ENCODE measurements around the gene RRP12. TPM values are rescaled to one million over a fixed set of nuclear protein-coding genes. Genes with fewer than 3 reads are reported as not detected.

RRP12 gene
- total and polyA plus RNA-seq, 4 donors = 12.7 to 44.2 (median 21.8) TPM

DNA sequence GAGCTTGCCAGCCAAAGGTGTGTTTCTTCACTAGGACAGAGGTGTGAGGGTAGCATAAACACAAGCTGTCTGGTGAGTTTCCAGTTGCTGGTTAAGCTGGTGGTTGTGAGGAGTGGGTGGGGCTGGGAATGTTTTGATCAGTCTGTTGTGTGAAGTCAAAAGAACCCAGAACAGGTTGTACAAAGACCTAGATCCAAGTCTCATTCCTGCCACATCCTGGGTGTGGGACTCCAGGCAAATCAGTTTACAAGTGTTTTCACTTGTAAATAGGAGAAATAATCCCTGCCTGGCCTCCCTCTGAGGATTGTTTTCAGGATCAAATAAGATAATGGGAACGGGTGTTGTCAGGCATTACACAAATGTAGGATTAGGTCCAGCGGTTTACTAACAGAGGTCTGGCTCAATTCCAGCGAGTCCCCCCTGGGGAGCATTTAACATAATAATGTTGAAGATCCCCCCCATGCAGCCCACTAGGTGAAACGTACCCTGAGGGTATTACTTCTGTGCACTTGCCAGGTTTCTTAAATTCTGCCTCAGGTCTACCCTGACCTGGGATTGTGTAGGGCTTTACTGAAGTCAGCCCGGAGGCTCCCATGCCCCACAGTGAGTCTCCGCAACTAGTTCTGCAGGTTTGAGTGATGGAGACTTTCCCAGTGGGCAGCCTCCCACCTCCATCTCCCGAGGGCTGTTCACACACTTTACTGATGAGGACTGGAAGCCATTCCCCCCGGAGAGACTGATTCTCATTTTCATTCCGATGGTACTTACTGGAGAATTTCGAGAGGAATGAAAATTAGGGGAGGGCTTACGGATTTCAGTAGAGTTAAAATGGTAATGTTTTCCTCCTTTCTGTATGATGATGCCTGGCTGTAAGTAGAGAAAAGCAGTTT, 64.0 kb downstream of the RRP12 start:
- no peaks in the 10 kb centered on the region for H3K36me3 ChIP-seq (ENCODE audit: control insufficient read depth in 4 of 4, insufficient read depth in 4 of 4, low read length in 4 of 4)
- H3K9me3 ChIP-seq (ENCODE audit: control insufficient read depth in 4 of 4, insufficient read depth in 3 of 4, low read length in 3 of 4) = no peaks in the 10 kb centered on the region
- H3K4me1 ChIP-seq (ENCODE audit: control insufficient read depth in 5 of 5, insufficient read depth in 5 of 5, low read length in 5 of 5) = peaks cover under 1 to 22% (median 2%) of the 10 kb centered on the region in 5 donors
- H3K4me3 ChIP-seq = no peak overlapping the region
- ATAC-seq (ENCODE audit: insufficient read depth, low FRiP score) = no peak
- peaks cover 0 to 15% (median 5%) of the 10 kb centered on the region in 3 donors for H3K27me3 ChIP-seq (ENCODE audit: control insufficient read depth in 3 of 3, insufficient read depth in 3 of 3, low read length in 2 of 3)
- 39 to 63% methylated on average over 11 of the region's 11 CpGs for WGBS, 2 donors
- TF ChIP-seq, protein P1, sequence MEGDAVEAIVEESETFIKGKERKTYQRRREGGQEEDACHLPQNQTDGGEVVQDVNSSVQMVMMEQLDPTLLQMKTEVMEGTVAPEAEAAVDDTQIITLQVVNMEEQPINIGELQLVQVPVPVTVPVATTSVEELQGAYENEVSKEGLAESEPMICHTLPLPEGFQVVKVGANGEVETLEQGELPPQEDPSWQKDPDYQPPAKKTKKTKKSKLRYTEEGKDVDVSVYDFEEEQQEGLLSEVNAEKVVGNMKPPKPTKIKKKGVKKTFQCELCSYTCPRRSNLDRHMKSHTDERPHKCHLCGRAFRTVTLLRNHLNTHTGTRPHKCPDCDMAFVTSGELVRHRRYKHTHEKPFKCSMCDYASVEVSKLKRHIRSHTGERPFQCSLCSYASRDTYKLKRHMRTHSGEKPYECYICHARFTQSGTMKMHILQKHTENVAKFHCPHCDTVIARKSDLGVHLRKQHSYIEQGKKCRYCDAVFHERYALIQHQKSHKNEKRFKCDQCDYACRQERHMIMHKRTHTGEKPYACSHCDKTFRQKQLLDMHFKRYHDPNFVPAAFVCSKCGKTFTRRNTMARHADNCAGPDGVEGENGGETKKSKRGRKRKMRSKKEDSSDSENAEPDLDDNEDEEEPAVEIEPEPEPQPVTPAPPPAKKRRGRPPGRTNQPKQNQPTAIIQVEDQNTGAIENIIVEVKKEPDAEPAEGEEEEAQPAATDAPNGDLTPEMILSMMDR (IDR thresholded peaks at IDR 0.05; ENCODE audit: control extremely low read depth, extremely low read depth) = no peak
- peak in 2 of 3 donors; percentile 27 to 57 for DNase-seq
- peak overlapping the region in 1 of 2 donors; percentile 43 for H3K27ac ChIP-seq (ENCODE audit: low read depth in 1 of 2, low read length in 1 of 2)
- no peak overlapping the region for H3K9ac ChIP-seq (ENCODE audit: insufficient read depth in 1 of 2, low read length in 2 of 2)

DNA sequence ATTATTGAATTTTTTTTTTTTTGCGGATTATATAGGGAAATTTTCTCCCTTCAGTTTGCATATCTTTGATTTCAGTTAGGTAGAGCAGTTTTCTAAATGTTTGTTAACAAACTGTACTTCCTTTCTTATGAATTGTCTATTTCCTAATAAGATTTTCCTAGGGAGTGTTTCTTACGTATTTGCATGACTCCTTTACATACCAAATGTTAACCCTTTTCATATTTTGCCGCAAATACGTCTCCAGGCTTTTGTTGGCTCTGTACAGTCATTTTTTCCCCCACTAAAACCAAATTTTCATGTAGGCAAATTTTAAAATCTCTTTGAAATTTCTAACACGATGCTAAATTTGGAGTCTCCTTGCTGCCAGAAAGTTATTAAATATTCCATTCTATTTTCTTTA, 64.7 kb downstream of the RRP12 start:
- Histone ChIP-seq H3K27ac (ENCODE audit: low read depth in 1 of 2, low read length in 1 of 2) (no peak overlapping the region), H3K4me1 (ENCODE audit: control insufficient read depth in 5 of 5, insufficient read depth in 5 of 5, low read length in 5 of 5) (peaks cover 2 to 27% (median 8%) of the 10 kb centered on the region in 5 donors), H3K4me3 (no peak overlapping the region), H3K9ac (ENCODE audit: insufficient read depth in 1 of 2, low read length in 2 of 2) (no peak overlapping the region), H3K9me3 (ENCODE audit: control insufficient read depth in 4 of 4, insufficient read depth in 3 of 4, low read length in 3 of 4) (no peaks in the 10 kb centered on the region), H3K36me3 (ENCODE audit: control insufficient read depth in 4 of 4, insufficient read depth in 4 of 4, low read length in 4 of 4) (no peaks in the 10 kb centered on the region), H3K27me3 (ENCODE audit: control insufficient read depth in 3 of 3, insufficient read depth in 3 of 3, low read length in 2 of 3) (peaks cover 0 to 15% (median 5%) of the 10 kb centered on the region in 3 donors)
- no peak for ATAC-seq (ENCODE audit: insufficient read depth, low FRiP score)
- DNase-seq = peak in 1 of 3 donors; percentile 36
- 47 to 55% methylated on average over 5 of the region's 5 CpGs for WGBS, 2 donors
- TF ChIP-seq, protein P1 (IDR thresholded peaks at IDR 0.05; ENCODE audit: control extremely low read depth, extremely low read depth) = no peak

DNA sequence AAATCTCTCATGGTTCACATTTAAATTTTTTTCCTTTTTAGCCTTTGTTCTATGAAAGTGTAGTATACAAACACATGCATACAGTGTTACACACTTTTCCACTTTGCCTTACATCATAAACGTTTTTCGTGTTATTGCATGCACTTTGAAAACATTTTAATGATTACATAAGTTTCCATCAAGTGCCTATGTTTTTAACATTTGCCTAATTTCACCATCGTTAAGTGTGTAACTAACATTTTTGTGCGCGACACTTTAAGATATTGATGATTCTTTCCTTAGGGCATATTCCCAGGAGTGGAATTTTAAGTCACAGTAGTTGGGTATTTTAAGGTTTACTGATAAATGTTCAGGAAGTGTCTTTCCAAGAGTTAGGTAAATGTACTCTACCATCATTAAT, 65.1 kb downstream of the RRP12 start:
- Histone ChIP-seq H3K4me3 (no peak overlapping the region), H3K9ac (ENCODE audit: insufficient read depth in 1 of 2, low read length in 2 of 2) (no peak overlapping the region), H3K4me1 (ENCODE audit: control insufficient read depth in 5 of 5, insufficient read depth in 5 of 5, low read length in 5 of 5) (peaks cover 2 to 27% (median 10%) of the 10 kb centered on the region in 5 donors), H3K9me3 (ENCODE audit: control insufficient read depth in 4 of 4, insufficient read depth in 3 of 4, low read length in 3 of 4) (no peaks in the 10 kb centered on the region), H3K27ac (ENCODE audit: low read depth in 1 of 2, low read length in 1 of 2) (no peak overlapping the region), H3K36me3 (ENCODE audit: control insufficient read depth in 4 of 4, insufficient read depth in 4 of 4, low read length in 4 of 4) (no peaks in the 10 kb centered on the region), H3K27me3 (ENCODE audit: control insufficient read depth in 3 of 3, insufficient read depth in 3 of 3, low read length in 2 of 3) (peaks cover 0 to 15% (median 5%) of the 10 kb centered on the region in 3 donors)
- TF ChIP-seq, protein P1 (IDR thresholded peaks at IDR 0.05; ENCODE audit: control extremely low read depth, extremely low read depth) = no peak
- WGBS, 2 donors = 27 to 39% methylated on average over 5 of the region's 5 CpGs
- no peak for ATAC-seq (ENCODE audit: insufficient read depth, low FRiP score)
- DNase-seq = peak in 1 of 3 donors; percentile 45

All from lung (tissue), 12 donors.